HG02870 (cell line): ENCODE measurements around the gene IL36B.
"Not testable (repeated sequence)": the region's sequence is repeated elsewhere in the genome, so short reads cannot be mapped to it uniquely, and the experiment has no call there.

ENCODE experiments used
- ATAC-seq: cut with Tn5 transposase; IDR thresholded peaks from one replicate; pipeline ENCODE4 v1.9.1; 2021; ENCODE audit warnings: mild to moderate bottlenecking, moderate library complexity; ENCODE audit not compliant: unreplicated experiment

IL36B gene

DNA sequence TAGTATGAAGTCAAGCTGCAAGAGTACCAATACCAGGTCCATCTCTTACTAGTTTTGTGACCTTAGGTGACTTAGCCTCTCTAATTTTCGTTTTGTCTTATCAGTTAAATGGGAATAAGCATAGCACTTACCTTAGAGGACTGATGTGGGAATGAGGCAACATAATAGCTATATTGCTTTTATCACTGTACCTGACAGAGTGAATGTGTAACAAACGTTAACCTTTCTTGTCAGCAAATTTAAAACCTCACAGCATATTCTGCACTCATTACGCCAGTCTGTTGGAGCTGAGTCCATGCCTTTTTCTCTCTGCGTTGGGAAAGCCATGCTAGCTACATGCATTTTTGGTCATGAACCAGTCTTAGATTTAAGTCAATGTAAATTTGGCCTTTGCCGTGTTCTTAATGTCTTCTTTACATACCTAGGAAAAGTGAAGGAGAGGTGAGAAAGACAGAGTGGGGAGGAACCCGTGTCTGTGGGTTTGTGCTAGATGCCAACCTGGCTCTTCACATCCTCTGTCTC is at the start of gene IL36B:
IL36B (minus strand) TSS at position 472 of the 522 bp plus-strand sequence.
- no peak for ATAC-seq

DNA sequence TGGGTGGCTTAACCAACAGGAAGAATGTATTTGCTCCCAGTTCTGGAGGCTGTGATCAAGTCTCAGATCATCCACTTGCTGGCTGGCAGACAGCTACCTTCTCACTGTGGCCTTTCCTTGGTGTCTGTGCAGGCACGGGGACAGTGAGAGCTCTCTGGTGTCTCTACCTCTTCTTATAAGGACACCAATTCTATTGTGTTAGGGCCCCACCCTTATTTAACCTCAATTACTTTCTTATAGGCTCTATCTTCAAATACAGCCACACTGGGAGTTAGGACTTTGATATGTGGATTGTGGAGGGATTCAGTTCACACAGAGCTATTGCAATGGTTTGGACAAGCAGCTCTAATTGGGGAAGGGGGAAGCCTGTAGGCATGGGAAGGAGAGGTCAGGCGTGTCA is 49.5 kb upstream of the IL36B start:
- ATAC-seq: no peak

- ATAC-seq: no peak
These were observed 45.9 kb upstream of the IL36B start for GRCh38 chr2:113098532-113098931.

DNA sequence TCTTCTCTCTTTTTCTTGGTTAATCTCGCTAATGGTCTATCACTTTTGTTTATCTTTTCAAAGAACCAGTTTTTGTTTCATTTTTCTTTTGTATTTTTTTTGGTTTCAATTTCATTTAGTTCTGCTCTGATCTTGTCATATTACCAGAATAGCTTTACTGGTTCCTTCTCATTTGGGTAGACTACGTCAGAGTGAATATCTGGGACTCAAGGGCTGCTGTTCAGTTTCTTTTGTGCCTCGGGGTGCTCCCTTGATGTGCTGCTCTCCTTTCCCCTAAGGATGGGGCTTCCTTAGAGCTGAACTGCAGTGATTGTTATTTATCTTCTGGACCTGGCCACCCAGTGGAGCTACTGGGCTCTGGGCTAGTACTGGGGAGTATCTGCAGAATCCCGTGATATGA is 45.4 kb upstream of the IL36B start:
- ATAC-seq: no peak

GRCh38 chr2:113096842-113097618 is 44.4 kb upstream of the IL36B start:
- ATAC-seq: not testable (repeated sequence)

DNA sequence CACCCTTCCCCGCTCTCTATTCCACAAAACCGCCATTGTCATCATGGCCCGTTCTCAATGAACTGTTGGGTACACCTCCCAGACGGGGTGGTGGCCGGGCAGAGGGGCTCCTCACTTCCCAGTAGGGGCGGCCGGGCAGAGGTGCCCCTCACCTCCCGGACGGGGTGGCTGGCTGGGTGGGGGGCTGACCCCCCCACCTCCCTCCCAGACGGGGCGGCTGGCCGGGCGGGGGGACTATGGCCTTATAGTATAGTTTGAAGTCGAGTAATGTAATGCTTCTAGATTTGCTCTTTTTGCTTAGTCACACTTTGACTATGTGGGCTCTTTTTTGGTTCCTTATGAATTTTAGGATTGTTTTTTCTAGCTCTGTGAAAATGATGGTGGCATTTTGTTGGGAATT is 43.6 kb upstream of the IL36B start:
- ATAC-seq: not testable (repeated sequence)

- ATAC-seq: no peak
These were observed 40.9 kb upstream of the IL36B start for GRCh38 chr2:113093613-113093977.

- no peak for ATAC-seq
These were observed 40.4 kb upstream of the IL36B start for GRCh38 chr2:113092864-113093612.

DNA sequence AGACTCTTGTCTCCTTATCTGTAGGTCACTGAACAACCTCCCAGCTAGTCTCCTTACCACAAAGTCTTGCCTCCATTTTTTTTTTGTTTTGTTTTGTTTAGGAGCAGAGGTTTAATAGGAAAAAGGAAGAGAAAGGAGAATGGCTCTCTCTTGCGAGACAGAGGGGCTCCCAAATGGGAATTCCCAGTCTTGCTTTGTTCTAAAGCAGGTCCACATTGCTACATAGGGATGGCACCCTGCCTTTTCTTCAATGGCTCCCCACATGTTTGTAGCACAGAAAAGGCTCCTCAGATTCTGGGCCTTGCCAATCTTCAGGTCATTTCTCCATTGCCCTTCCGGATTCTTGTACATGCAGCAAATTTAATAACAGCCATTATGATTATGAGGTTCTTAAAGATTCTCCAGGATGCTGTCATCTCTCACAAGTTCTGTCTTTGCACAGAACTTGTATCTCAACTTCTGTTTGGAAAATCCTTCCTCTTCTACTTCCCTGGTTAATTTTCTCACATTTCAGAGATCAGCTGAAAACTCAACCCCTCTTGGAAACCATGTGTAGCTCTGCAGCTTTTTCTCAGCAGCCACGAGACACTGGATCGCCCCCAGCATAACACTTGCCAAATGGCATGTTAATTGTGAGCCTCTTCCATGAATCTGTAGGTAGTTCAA is 38.7 kb upstream of the IL36B start:
- no peak for ATAC-seq

DNA sequence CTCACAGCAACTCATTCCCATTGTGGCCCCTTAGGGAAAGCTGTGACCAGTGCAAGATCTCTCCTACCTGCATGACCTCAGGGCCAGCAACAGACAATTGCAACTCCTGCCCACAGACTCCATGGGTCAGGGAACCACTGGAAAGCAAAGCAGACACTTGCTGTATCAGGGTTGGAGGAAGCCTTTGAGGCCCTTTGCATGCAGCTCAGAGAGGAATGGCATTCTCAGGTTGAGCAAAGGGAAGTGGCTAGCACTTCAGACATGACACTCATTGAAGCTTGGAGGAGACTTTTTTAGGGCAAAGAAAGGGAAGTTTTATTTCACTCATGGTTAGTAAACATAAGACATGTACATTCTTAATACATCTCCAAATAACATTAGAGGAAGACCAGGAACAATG is 37.2 kb upstream of the IL36B start:
- ATAC-seq: no peak

GRCh38 chr2:113088213-113088992 is 35.7 kb upstream of the IL36B start:
- ATAC-seq: no peak

- ATAC-seq: no peak
These were observed 32.9 kb upstream of the IL36B start for GRCh38 chr2:113085542-113085941.

DNA sequence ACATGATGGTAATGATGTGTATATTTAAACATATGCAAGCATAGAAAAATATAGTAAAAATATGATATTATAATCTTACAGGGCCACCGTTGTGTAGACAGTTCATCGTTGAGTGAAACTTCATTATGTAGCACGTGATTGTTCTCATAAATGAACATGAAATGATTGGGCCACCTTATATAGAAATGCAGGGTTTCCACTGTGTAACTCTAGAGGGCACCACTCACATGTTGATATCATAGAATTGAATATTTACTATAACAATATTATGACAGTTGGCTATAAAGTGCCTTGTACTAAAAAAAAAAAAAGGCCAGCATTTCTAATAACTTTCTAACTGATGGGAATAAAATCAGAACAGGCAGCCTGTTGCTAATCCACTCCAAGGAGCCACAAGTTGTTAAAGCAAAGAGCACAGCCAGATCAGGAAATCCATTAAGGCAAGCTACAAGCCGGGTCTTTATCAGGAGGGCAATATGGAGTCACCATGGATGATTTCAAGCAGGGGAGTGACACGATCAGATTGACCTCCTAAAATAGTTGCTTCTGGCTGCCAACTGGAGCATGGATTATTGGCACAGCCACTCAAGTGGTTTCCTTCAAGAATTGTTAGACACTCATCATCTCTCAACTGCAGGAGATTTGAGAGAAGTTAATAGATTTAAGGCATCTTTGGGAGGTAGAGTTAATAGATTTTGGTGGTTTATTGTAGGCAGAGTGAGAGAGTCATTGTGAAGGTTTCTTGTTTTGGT is 31.8 kb upstream of the IL36B start:
- ATAC-seq: no peak

DNA sequence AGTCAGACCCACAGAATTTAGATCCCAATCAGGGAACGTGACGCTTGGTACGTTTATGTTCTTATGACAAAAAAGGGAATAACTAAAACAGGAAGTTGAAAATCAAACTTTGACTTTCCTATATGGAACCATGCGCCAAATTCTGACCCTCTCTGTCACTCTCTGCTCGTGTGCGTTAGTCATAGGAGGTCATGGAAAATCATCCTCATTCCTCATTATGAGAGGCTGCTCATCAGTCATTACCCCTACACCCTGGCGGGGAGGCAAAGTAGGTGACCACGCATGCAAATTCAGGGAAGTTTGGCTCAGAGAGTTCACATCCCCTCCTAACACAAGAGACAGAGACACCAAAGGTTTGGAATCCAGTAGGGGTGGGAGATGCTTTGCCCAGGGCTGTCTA is 30.6 kb upstream of the IL36B start:
- no peak for ATAC-seq

DNA sequence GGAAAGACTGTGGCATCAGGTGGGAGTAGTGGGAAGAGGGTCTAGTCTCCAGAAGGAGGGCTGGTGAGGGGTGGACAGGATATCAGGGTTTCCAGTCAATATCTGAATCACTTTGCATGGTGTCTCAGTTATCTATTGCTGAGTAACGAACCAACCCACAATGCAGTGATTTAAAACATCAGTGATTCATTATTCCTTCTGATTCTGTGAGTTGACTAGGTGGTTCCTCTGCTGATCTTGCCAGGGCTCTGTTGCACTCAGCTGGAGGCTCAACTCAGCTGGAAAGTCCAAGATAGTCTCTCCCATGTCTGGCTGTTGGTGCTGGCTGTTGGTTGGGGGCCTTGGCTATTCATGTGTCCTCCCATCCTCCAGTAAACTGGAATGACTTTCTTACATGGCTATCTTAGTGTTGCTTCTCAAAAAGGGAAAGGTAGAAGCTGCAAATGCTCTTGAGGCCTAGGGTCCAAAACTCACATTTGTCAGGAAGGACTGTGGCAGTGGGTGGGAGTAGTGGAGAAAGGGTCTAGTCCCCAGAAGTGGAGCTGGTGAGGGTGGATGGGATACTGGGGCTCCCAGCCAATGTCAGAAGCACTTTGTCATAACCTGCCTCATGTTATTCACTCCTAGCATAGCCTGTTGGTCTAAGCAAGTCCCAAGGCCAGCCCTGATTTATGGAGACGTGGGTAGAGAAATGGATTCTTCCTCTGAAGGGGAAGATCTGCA is 29.0 kb upstream of the IL36B start:
- ATAC-seq: no peak

- ATAC-seq: peak; percentile 50
These were observed 27.5 kb upstream of the IL36B start for GRCh38 chr2:113080134-113080533.

DNA sequence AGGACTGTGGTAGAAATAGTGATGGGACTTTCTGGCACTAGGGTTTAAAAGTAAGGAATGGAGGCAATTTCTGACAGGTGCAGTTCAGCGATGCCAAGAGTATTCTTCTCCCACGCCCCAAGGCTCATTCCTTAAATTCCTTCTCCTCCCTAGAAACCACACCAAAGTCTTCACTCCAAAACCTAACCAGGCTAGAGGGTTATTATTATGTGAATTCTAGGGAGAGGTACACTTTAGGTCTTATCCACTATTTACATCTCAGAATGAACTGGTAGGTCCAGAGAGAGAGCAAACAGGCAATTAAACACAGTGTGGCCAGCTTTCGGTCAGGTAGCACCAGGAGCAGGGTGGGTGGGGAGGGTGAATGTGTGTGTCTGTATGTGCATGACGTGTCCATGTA is 26.5 kb upstream of the IL36B start:
- ATAC-seq: no peak

DNA sequence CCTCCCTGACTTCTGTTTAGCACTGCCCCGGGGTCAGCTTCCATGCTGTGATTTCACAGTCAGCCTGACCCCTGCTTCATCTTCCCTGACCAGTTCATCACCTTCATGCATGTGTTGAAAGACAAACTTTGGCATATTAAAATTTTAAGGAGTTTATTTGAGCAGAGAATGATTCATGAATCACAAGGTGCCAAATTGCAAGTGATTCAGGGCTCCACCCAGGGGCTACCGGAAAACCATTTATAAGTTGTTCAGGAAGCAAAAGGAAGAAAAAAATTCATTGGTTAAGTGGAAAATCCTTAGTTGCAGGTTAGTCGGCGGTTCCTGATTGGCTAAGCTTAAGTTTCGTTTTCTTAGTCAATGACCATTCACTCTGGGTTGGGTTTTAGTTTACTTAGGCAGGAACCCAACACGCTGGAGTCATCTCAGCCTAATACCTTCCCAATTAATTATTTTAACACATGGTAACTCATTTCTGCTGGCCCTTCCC is 25.7 kb upstream of the IL36B start:
- no peak for ATAC-seq

DNA sequence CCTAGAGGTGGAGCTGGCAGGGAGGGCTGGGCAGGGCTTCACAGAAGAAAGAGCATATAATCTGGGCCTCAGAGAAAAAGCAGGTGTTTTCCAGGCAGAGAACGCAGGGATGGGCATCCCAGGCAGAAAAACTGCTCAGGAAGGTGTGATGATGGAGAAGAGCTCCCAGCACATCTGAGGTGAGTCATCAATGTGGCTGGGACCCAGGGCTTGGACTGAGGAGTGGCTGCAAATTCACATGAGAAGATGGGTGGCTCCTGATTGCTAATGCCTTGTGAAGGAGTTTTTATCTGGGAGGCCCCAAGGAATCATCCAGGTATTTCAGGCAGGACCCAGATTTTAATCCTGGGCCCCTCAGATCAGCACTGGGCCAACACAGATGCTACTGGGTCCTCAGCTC is 25.3 kb upstream of the IL36B start:
- no peak for ATAC-seq
